Measurements from ENCODE around the gene TMEM94. TPM values are rescaled to one million over a fixed set of nuclear protein-coding genes. Genes with fewer than 3 reads are reported as not detected.
A peak's percentile ranks its signal among the peaks of the same experiment; 100 is the strongest.

TMEM94 gene
- polyA plus RNA-seq, 10 donors: 34.5 to 65.8 (median 49.3) TPM

- no peak for DNase-seq
Observed at GRCh38 chr17:75494326-75494877, 38.0 kb downstream of the TMEM94 start.

- DNase-seq: no peak
Observed at GRCh38 chr17:75496005-75496404, 39.6 kb downstream of the TMEM94 start.

DNA sequence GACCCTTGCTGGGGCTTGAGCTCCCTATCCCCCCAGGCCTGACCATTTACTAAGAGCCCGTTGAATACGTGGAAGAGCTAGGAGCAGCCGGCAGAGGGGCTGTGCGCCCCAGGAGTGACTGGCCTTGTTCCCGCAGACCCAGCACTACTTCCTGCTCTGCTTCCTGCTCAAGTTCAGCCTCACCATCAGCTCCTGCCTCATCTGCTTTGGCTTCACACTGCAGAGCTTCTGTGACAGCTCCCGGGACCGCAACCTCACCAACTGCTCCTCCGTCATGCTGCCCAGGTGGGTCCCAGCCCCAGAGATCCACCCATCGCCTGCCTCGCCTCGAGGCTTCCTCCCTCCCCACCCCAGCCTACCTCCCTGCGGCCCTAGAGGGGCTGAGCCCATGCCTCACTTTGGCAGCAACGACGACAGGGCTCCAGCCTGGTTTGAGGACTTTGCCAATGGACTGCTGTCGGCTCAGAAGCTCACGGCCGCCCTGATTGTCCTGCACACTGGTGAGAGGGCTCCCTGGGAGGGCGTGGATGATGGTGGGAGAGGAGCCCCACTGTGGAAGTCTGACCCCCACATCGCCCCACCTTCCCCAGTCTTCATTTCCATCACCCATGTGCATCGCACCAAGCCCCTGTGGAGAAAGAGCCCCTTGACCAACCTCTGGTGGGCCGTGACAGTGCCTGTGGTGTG is 41.7 kb downstream of the TMEM94 start:
- no peak for DNase-seq

DNA sequence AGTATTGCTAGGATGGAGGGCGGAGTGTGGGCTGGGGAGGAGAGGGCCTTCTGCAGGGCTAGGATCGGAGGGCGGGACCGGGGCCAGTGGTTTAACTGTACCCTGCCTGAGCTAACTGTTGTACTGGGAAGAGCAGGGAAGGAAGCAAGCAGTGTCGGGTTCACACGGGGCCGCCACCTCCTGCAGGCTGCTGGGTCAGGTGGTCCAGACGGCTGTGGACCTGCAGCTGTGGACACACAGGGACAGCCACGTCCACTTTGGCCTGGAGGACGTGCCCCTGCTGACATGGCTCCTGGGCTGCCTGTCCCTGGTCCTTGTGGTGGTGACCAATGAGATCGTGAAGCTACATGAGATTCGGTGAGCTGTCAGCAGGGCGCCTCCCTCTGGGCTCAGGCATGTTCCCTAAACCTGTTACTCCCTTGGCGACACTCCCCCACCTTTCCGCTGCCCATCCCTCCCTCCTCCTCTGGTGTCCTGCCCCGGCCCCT is 42.3 kb downstream of the TMEM94 start:
- DNase-seq: peak in 1 of 3 donors; percentile 27

DNA sequence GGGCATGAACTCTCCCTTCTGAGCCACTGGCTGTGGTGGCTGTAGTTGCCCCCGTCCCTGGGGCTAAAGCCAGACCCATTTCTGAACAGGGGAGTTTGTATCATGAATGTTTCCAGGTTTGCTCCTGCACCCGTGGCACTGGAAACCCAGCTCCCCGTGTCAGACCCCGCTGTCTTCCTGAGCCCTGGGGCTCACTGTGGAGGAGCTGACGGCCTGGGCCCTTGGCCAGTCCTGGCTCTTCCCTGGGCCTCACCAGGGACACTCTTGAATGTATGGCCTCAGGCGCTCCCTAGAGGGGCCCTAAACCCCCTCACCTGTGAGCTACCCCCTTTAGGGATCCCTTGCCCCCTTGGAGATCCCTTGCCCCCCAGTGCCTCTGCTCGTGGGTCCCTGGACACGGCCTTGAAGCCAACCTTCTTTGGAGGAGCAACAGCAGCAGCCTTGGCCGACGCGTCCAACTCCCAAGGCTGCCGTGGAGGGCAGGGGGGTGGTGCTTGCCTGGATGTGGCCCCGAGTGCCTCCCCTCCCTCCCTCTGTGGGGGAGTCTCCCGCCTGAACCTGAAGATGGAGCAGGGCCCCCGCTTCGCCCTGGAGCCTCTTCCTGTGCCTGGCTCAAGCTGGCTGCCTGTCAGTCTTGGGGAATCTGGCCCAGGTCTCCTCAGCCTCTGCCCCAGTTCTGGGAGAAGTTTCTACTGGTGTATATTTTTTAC is 43.0 kb downstream of the TMEM94 start:
- no peak for DNase-seq

DNA sequence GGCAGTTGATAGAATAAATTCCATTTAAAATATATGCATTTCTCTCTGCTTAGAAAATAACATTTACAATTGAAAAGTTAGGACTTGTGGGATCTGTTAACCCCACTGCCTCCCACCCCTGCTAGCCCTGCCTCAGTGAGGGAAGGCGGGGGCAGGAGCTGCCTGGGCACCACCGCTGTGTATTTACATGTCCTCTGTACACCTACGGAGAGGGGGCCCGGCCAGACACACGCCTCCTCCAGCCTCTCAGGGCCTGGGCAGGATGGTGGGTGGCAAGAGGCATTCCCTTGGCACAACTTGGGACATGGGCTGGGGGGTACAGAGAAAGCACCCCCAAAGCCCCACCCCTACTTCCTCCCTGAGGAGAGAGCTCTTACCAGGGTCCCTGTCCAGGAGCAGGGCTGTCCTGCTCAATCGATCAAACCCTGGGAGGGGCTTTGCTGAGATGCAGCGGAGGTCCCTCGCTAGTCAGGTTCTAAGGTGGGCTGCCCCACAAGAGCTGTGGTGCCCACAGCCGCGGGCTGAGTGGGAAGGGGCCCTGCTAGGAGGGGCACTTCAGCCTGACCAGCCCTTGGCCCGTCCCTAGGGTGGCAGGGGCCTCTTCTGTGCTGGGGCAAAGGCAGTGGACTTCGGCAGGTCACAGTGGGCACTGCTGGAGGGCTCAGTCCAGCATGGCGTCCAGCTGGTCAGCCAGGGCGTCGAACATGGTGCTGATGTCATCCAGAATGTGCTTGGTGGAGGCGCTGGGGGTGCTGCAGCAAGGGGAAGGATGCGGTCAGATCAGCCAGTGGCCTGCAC is 44.2 kb downstream of the TMEM94 start:
- DNase-seq: no peak

- peak in 1 of 3 donors; percentile 42 for DNase-seq
Observed at GRCh38 chr17:75501378-75502071, 45.1 kb downstream of the TMEM94 start.

GRCh38 chr17:75502072-75502720 is 45.8 kb downstream of the TMEM94 start:
- DNase-seq: no peak

DNA sequence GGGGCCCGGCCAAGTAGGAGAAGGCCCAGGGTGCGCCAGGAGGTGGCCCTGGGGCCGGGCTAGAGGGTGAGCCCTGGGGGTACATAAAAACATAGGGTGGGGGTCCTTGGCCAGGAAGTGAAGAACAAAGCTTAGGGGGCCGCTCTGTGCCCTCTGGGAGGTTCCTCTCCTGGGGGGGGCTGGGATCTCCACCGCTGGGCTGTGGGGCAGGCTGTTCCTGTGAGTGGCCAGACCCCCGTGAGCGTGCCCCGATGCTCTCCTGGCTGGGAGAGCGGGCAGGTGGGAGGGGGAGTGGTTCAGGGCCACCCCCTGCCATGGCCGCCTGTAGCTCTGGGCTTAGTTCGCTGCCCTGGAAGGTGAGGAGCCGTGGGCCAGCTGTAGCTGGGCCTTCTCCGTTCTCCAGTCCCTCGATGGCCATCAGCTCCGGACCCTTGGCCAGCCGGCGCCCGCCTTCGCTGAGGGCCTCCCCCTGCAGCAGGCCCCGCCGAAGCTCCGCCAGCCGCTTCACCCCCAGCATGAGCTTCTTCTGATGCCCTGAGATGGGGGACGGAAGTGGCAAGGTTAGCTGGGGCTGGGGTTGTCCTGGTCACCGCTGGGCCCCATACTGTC is 46.4 kb downstream of the TMEM94 start:
- no peak for DNase-seq

DNA sequence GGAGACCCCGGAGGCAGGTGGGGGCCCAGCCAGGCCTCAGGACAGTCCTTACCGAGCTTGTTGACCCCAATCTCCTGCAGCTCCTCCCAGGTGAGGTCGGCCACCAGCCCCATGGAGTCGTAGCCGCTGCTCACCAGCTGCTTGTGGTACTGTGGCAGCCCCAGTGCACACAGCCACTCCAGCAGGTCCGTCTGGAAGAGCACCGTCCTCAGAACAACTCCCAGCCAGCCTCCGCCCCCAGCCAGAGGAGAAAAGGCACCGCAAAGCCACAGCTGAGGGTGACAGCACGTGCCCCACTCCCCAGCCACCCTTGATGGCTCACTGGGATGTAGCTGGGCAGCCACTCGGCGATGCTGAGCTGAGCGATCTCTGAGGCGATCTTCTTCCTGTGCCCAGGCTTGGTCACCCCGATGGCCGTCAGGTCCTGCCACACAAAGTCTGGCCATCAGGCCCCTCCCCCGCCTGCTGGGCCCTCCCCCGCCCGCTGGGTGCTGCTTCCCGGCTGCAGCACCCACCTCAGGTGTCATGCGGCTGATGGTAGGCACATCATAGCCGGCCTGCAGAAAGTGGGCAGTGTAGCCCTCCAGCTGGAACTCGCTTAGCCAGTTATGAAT is 47.0 kb downstream of the TMEM94 start:
- DNase-seq: no peak

DNA sequence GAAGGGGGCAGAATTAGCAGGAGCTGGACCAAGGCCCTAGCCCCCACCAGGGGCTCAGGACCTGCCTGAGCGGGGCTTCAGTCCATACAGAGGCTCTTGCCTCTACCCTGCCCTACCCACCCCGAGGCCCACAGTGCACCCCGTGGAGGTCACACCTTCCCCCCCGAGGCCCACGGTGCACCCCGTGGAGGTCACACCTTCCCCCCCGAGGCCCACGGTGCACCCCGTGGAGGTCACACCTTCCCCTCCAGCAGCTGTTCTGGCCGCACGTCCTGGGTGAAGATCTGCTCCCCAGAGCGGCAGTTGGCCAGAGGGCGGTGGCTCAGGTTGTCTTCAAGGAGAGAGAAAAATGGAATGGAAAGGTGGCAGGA is 47.5 kb downstream of the TMEM94 start:
- DNase-seq: no peak

GRCh38 chr17:75504347-75505151 is 48.1 kb downstream of the TMEM94 start:
- DNase-seq: no peak

GRCh38 chr17:75505152-75505409 is 48.6 kb downstream of the TMEM94 start:
- DNase-seq: no peak

DNA sequence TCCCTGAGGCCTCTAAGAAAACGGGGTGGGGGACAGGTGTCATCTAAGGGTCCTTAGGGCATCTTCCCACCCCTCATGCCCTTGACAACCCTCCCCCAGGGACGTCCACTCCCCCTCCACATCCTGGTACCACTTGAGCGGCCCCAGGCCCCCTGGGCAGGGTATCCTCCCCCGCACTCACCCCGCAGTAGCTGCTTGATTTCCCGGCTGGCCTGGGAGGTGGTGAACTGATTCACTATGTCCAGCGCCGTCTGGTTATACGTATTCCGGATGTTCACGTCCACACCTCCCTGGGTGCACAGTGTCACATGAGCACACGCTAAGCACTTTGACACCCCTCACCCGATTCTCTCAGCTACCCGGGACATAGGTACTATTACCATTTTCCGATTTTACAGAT is 49.2 kb downstream of the TMEM94 start:
- no peak for DNase-seq

GRCh38 chr17:75506134-75506533 is 49.7 kb downstream of the TMEM94 start:
- no peak for DNase-seq

DNA sequence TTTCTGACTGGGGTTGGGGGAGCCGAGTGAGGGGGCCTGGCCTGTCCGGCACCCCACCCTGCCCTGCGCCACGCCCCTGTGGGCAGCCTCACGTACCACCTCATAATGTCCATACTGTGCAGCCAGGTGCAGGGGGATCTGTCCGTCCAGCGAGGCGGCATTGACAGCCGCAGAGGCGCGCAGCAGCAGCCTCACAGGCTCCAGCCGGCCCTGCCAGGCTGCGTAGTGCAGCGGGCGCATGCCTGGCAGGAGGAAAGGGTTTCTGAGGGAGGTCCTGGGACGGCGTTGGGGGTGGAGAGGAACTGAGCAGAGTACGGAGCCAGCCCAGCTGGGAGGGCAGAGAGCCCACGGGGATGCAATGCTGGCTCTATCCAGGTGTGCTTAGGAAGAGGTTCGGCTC is 50.5 kb downstream of the TMEM94 start:
- no peak for DNase-seq

DNA sequence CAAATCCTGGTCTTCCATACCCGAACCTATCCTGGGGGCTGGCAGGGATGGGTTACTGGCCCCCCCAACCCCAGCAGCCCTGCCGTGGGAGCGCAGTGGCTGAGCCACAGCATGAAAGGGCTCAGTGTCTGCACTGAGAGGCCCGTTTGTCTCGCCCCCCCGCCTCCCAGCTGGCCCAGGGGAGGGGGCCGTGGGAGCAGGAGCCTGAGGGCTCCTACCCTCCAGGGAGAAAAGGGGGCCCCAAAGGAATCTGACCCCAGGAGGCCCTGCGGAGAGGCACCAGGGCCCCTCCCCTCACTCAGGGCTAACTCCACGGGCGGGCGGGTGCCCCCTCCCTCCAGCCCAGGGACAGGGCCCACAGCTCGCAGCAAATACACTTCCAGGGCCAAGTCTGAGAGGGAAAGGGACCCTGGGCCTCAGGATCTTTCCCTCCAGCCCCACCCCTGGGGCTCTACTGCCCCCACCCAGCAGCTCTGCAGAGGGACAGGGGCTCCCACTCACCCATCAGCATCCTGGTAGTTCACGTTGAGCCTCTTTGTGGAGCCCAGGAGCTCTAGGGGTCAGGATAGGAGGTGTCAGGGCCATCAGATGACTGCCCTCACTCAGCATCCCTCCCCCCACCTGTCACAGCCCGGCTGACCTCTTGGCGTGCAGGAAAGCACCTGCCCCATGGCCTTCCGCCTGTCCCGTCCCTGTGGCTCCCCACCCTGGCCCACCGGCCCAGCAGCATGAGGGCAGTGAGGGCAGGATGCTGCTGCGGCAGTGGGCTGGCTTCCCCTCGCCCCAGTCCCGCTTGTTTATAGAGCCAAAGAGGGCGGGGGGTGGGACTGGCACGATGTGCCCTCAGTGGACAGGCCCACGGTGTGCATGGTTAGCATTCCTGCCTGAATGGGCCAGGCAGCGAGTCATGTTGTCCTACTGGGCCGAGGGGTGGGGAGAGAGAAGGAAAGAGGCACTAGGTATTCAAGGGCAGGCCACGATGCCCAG is 51.6 kb downstream of the TMEM94 start:
- no peak for DNase-seq

DNA sequence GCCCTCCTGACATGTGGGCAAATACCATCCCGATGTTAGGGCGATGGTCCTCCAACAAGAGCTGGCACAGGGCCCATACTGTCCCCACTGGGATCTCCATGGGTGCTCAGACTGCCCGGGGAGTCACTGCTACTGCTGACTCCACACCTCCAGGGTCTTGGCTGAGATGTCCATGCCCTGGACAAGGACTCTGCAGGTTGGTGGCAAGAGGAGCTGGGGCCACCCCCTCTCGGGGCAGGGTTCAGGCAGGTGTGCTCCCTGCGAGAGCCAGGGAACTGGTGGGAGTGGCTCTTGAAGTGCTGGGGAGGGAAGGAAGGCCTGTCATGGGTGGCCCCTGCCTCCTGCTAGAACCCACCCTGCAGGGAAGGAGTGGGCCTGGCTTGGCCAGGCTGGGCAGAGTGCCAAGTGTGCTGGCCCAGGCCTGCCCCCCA is 52.5 kb downstream of the TMEM94 start:
- no peak for DNase-seq
